Transverse colon (tissue), 4 donors: ENCODE measurements around the gene C4B. TPM values are rescaled to one million over a fixed set of nuclear protein-coding genes. Genes with fewer than 3 reads are reported as not detected.
"Not testable (repeated sequence)": the region's sequence is repeated elsewhere in the genome, so short reads cannot be mapped to it uniquely, and the experiment has no call there.

Experiments used
- DNase-seq: peaks from one replicate; pipeline ENCODE4 v3.0.0-alpha.2; 2019
- H3K27ac ChIP-seq, 4 donors: fragments of 200-600 bp; sonication (generic); 2 replicates each; pipeline ENCODE4 v1.5.1; 2016 to 2018; ENCODE audit warnings: inconsistent platforms in 4 of 4
- H3K27me3 ChIP-seq: fragments of 200-600 bp; sonication (generic); 2 replicates; pipeline ENCODE4 v1.5.1; 2017; ENCODE audit warnings: inconsistent platforms
- H3K36me3 ChIP-seq, 4 donors: fragments of 200-600 bp; sonication (generic); 2 replicates each; pipeline ENCODE4 v1.5.1; 2017 to 2019; ENCODE audit warnings: inconsistent platforms in 4 of 4
- H3K4me1 ChIP-seq, 4 donors: fragments of 200-600 bp; sonication (generic); 2 replicates each; pipeline ENCODE4 v1.5.1; 2017 to 2020; ENCODE audit warnings: inconsistent platforms in 4 of 4
- H3K4me3 ChIP-seq, 4 donors: fragments of 200-600 bp; sonication (generic); 1 replicate in 1 of 4; 2 replicates in 3 of 4; pipeline versions ENCODE4 v1.5.1 to v1.6.1; 2017 to 2019; ENCODE audit warnings: inconsistent platforms in 4 of 4
- H3K9me3 ChIP-seq, 2 donors: fragments of 200-600 bp; sonication (generic); 2 replicates each; pipeline ENCODE4 v1.5.1; 2017 to 2019; ENCODE audit warnings: inconsistent platforms in 2 of 2
- EP300 ChIP-seq: sonication (generic); formaldehyde crosslinking; IDR thresholded peaks from one replicate; pipeline ENCODE4 v1.6.1; 2017; ENCODE audit warnings: antibody characterized with exemption, low read depth
- POLR2A ChIP-seq: fragments of 450-650 bp; IDR thresholded peaks from one replicate; pipeline ENCODE4 v1.6.1; 2016; ENCODE audit warnings: antibody characterized with exemption, mild to moderate bottlenecking, moderate library complexity
- POLR2AphosphoS5 ChIP-seq, 3 donors: sonication (generic); formaldehyde crosslinking; IDR thresholded peaks; one replicate each; pipeline ENCODE4 v1.6.1; 2016; ENCODE audit warnings: antibody characterized with exemption in 3 of 3
- WGBS, 2 donors: methylation state at CpG; one replicate each; pipeline ENCODE4 v1.1.5; 2018; ENCODE audit warnings: low coverage in 1 of 2; 5-methylcytosine and 5-hydroxymethylcytosine counted together
- in situ Hi-C, 4 donors: fragments of 200-750 bp; cut with MboI; loops; one replicate each; pipeline versions ENCODE4 v1.15.0 to v1.15.1; 2017; ENCODE audit warnings: low sequenced_read_pairs in 3 of 4, low pct_ligation_motif_present in 1 of 4, low pct_unique_long_range_greater_than_20kb in 1 of 4
- intact Hi-C: fragments of 100-400 bp; cut with DNase I; formaldehyde crosslinking; loops from one replicate; pipeline ENCODE4 v1.15.1; 2023; ENCODE audit warnings: low total_unique reads
- total RNA-seq, 4 donors: library from RNA; depleted of rRNA; stranded (reverse); fragments of >200 nt; gene quantifications; one replicate each; pipeline ENCODE4 v1.1.0, GENCODE V29; 2016
- TF ChIP-seq, protein P1 (sequence below), 5 experiments: fragments of 200-600 bp in 3 of 5; fragments of 450-650 bp in 2 of 5; sonication (generic) in 3 of 5; IDR thresholded peaks; 1 replicate in 2 of 5; 2 replicates in 3 of 5; pipeline ENCODE4 v1.5.1; 2016 to 2017; ENCODE audit warnings: antibody characterized with exemption in 5 of 5, inconsistent platforms in 3 of 5, mild to moderate bottlenecking in 2 of 5, moderate library complexity in 1 of 5

Gene C4B
- 100 to 1,000 TPM in 1 of 4 donors, 10 to 100 TPM in 3; 20.3 to 137 (median 64.0) TPM for total RNA-seq

DNA sequence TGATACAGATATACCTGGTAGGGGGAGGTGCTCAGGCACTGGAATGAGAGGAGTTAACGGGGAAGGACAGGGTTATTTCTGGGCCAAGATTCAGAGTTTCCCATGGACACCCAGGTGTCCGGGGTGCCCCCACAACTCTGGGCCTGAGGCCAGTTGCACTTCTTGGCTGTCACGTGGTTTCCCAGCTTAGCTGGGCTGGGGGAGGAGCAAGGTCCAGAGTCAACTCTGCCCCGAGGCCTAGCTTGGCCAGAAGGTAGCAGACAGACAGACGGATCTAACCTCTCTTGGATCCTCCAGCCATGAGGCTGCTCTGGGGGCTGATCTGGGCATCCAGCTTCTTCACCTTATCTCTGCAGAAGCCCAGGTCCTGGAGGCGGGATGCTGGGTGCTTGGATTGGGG, at the start of gene C4B:
Gene C4B, plus strand, starts transcription at position 249 of the 400 bp plus-strand sequence. Its CDS starts 51 bp downstream, at position 300.
- H3K36me3 ChIP-seq, H3K9me3 ChIP-seq, H3K4me3 ChIP-seq, DNase-seq, H3K27me3 ChIP-seq, H3K27ac ChIP-seq, H3K4me1 ChIP-seq, intact Hi-C loops, in situ Hi-C loops: not testable (repeated sequence)
- WGBS, 2 donors = no CpG with 5 or more reads among the region's 6 CpGs

DNA sequence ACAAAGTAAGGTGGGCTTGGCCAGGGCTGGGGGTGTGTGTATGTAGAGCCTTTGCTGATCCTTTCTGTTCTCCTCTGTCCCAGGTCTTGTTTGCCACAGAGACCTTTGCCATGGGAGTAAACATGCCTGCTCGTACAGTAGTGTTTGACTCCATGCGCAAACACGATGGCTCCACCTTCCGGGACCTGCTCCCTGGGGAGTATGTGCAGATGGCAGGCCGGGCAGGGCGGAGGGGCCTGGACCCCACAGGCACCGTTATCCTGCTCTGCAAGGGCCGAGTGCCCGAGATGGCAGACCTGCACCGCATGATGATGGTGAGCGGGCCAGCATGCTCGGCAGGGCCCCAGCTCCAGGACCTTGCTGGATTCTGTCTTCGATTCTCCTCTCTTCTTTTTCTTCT, 48.9 kb upstream of the C4B start:
- no peaks in the 10 kb centered on the region for H3K27me3 ChIP-seq
- no peaks in the 10 kb centered on the region for H3K9me3 ChIP-seq
- in situ Hi-C loops (loop anchor here in 2 of 4 donors (25.0 kb wide), 1 partner anchor 97 kb away; no protein-coding TSS in a partner anchor), intact Hi-C loops (no loop called here)
- TF ChIP-seq POLR2A (no peak), EP300 (no peak), POLR2AphosphoS5 (IDR thresholded peaks at IDR 0.05) (no peak)
- TF ChIP-seq, protein P1, sequence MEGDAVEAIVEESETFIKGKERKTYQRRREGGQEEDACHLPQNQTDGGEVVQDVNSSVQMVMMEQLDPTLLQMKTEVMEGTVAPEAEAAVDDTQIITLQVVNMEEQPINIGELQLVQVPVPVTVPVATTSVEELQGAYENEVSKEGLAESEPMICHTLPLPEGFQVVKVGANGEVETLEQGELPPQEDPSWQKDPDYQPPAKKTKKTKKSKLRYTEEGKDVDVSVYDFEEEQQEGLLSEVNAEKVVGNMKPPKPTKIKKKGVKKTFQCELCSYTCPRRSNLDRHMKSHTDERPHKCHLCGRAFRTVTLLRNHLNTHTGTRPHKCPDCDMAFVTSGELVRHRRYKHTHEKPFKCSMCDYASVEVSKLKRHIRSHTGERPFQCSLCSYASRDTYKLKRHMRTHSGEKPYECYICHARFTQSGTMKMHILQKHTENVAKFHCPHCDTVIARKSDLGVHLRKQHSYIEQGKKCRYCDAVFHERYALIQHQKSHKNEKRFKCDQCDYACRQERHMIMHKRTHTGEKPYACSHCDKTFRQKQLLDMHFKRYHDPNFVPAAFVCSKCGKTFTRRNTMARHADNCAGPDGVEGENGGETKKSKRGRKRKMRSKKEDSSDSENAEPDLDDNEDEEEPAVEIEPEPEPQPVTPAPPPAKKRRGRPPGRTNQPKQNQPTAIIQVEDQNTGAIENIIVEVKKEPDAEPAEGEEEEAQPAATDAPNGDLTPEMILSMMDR (IDR thresholded peaks at IDR 0.05) = no peak
- peaks cover 0 to 54% (median 18%) of the 10 kb centered on the region in 4 donors for H3K36me3 ChIP-seq
- no peak overlapping the region for H3K4me3 ChIP-seq
- DNase-seq = no peak
- peaks cover 3 to 5% (median 5%) of the 10 kb centered on the region in 4 donors for H3K4me1 ChIP-seq
- H3K27ac ChIP-seq = no peak overlapping the region
- 93% methylated on average over 12 of the region's 13 CpGs; no CpG with 5 or more reads in 1 of the 2 donors for WGBS, 2 donors

DNA sequence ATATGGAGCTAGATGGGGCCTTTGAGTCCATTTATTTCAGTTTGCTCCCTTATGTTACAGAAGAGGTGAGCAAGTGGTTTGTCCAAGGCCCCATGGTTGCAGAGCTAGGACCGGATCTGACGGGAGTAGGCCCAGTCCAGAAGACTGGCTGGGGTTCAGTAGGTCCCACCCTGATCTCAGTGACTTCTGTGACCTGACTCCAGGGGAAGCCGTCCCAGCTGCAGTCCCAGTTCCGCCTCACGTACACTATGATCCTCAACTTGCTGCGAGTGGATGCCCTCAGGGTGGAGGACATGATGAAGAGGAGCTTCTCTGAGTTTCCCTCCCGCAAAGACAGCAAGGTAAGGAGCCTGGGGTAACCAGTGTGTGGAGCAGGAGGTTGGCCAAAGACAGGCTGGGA, 48.1 kb upstream of the C4B start:
- H3K4me1 ChIP-seq = peaks cover 11 to 13% (median 13%) of the 10 kb centered on the region in 4 donors
- in situ Hi-C loops = loop anchor here in 2 of 4 donors (25.0 kb wide), 1 partner anchor 96 kb away; no protein-coding TSS in a partner anchor
- intact Hi-C loops = no loop called here
- H3K36me3 ChIP-seq = peaks cover 0 to 54% (median 18%) of the 10 kb centered on the region in 4 donors
- H3K27me3 ChIP-seq = no peaks in the 10 kb centered on the region
- no peak for DNase-seq
- no peaks in the 10 kb centered on the region for H3K9me3 ChIP-seq
- H3K27ac ChIP-seq = no peak overlapping the region
- no peak overlapping the region for H3K4me3 ChIP-seq
- WGBS, 2 donors = 94% methylated on average over 7 of the region's 7 CpGs; no CpG with 5 or more reads in 1 of the 2 donors
- TF ChIP-seq EP300 (no peak), POLR2A (no peak)

DNA sequence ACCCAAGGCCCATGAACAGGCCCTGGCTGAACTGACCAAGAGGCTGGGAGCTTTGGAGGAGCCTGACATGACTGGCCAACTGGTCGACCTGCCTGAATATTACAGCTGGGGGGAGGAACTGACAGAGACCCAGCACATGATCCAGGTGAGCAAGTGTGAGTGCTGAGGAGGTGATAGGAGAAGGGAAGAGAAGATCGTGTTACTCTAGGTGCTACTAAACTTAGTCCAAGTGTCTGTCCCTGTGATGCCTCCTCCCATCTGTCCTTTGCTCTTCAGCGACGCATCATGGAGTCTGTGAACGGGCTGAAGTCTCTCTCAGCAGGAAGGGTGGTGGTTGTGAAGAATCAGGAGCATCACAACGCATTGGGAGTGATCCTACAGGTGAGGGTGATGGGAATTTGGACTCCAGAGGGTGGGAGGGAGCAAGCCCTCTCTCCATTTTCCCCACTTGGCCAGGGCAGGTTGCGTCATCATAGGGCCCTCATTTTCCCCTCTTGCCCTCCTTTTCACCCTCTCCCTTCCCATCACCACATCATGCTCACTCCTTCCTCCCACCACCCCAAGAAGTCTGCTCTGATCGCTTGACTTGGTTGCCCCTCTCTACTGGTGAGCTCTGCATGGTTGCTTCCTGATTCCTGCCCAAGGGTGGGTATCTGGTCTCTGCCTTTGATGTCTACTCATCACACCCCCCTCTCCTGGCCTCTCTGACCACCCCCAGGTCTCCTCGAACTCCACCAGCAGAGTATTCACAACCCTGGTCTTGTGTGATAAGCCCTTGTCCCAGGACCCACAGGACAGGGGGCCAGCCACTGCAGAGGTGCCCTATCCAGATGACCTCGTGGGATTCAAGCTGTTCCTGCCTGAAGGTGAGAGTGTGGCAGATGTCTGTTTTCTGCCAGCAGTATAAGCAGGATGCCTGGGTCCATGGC, 47.3 kb upstream of the C4B start:
- intact Hi-C loops = no loop called here
- Histone ChIP-seq H3K4me1 (peaks cover 12 to 16% (median 13%) of the 10 kb centered on the region in 4 donors), H3K4me3 (no peak overlapping the region), H3K36me3 (peaks cover 0 to 53% (median 18%) of the 10 kb centered on the region in 4 donors), H3K9me3 (no peaks in the 10 kb centered on the region), H3K27me3 (no peaks in the 10 kb centered on the region), H3K27ac (no peak overlapping the region)
- DNase-seq = no peak
- TF ChIP-seq POLR2AphosphoS5 (IDR thresholded peaks at IDR 0.05) (no peak), POLR2A (no peak), EP300 (no peak)
- TF ChIP-seq, protein P1 (IDR thresholded peaks at IDR 0.05) = no peak
- in situ Hi-C loops = loop anchor here in 2 of 4 donors (25.0 kb wide), 1 partner anchor 95 kb away; no protein-coding TSS in a partner anchor
- 81 to 84% methylated on average over 5 to 10 of the region's 10 CpGs for WGBS, 2 donors

DNA sequence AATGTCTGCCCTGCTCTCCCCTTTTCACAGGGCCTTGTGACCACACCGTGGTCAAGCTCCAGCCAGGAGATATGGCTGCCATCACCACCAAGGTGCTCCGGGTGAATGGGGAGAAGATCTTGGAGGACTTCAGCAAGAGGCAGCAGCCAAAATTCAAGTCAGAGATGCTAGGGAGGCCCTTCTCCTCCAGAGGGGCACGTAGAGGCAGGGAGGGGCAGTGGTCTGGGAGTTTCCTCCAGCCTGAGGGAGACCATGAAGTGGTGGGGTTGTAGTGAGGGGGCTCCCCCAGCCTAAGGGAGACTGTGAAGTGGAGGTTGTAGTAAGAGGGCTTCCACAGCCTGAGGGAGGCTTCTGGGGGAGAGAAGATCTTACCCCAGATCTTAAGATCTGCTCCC, 46.7 kb upstream of the C4B start:
- Histone ChIP-seq H3K27me3 (no peaks in the 10 kb centered on the region), H3K4me3 (no peak overlapping the region), H3K4me1 (peaks cover 15 to 19% (median 16%) of the 10 kb centered on the region in 4 donors), H3K9me3 (no peaks in the 10 kb centered on the region), H3K27ac (no peak overlapping the region), H3K36me3 (peaks cover 0 to 48% (median 18%) of the 10 kb centered on the region in 4 donors)
- DNase-seq = no peak
- 83% methylated on average over 3 of the region's 3 CpGs; no CpG with 5 or more reads in 1 of the 2 donors for WGBS, 2 donors
- no peak for TF ChIP-seq EP300
- TF ChIP-seq POLR2A = no peak
- TF ChIP-seq, protein P1 (IDR thresholded peaks at IDR 0.05) = no peak
- no peak for TF ChIP-seq POLR2AphosphoS5 (IDR thresholded peaks at IDR 0.05)
- intact Hi-C loops (no loop called here), in situ Hi-C loops (loop anchor here in 2 of 4 donors (25.0 kb wide), 1 partner anchor 94 kb away; no protein-coding TSS in a partner anchor)
